Loucy (cell line): ENCODE data around the gene PLEKHG4B.

Experiments used
- H2AFZ ChIP-seq: fragments of 200-600 bp; sonication (generic); 2 replicates; pipeline ENCODE4 v1.6.0; 2016; ENCODE audit warnings: antibody characterized with exemption, mild to moderate bottlenecking, low read length, moderate library complexity
- H3F3A ChIP-seq: fragments of 200-600 bp; 2 replicates; pipeline ENCODE4 v1.6.0; 2016; ENCODE audit warnings: antibody characterized with exemption, low read depth, mild to moderate bottlenecking
- H3K27me3 ChIP-seq: fragments of 200-600 bp; sonication (generic); 2 replicates; pipeline ENCODE4 v1.6.1; 2014; ENCODE audit warnings: low read length, mild to moderate bottlenecking; ENCODE audit not compliant: insufficient read depth, poor library complexity, severe bottlenecking
- H3K36me3 ChIP-seq: fragments of 200-600 bp; sonication (generic); 2 replicates; pipeline ENCODE4 v1.6.1; 2016; ENCODE audit warnings: low read length; ENCODE audit not compliant: insufficient read depth
- H3K4me1 ChIP-seq: fragments of 200-600 bp; sonication (generic); 2 replicates; pipeline ENCODE4 v1.5.1; 2014; ENCODE audit warnings: low read length, mild to moderate bottlenecking; ENCODE audit not compliant: insufficient read depth, poor library complexity, severe bottlenecking
- H3K4me2 ChIP-seq: fragments of 200-600 bp; sonication (generic); 2 replicates; pipeline ENCODE4 v1.6.0; 2014; ENCODE audit warnings: antibody characterized with exemption, low read length, low read depth, mild to moderate bottlenecking; ENCODE audit not compliant: poor library complexity, severe bottlenecking
- H3K4me3 ChIP-seq: fragments of 200-600 bp; sonication (generic); 2 replicates; pipeline ENCODE4 v1.5.1; 2014; ENCODE audit warnings: low read length, mild to moderate bottlenecking, mixed read lengths; ENCODE audit not compliant: poor library complexity, severe bottlenecking
- H3K79me2 ChIP-seq: fragments of 200-600 bp; sonication (generic); 2 replicates; pipeline ENCODE4 v1.6.1; 2014; ENCODE audit warnings: low read length; ENCODE audit not compliant: insufficient read depth
- H3K9ac ChIP-seq: fragments of 200-600 bp; sonication (generic); 2 replicates; pipeline ENCODE4 v1.6.0; 2014; ENCODE audit warnings: mild to moderate bottlenecking, low read depth, low read length, moderate library complexity; ENCODE audit not compliant: poor library complexity, severe bottlenecking
- H3K9me2 ChIP-seq: fragments of 200-600 bp; sonication (generic); replicated peaks from 2 replicates; pipeline ENCODE4 v1.6.1; 2016; ENCODE audit warnings: low read depth, low read length, mixed read lengths
- H3K9me3 ChIP-seq: fragments of 200-600 bp; sonication (generic); 2 replicates; pipeline ENCODE4 v1.6.1; 2014; ENCODE audit warnings: mild to moderate bottlenecking, antibody characterized with exemption, low read length, low read depth; ENCODE audit not compliant: insufficient read depth
- H4K20me1 ChIP-seq: fragments of 200-600 bp; sonication (generic); 2 replicates; pipeline ENCODE4 v1.6.0; 2014; ENCODE audit warnings: antibody characterized with exemption, low read length, mild to moderate bottlenecking; ENCODE audit not compliant: insufficient read depth, poor library complexity, severe bottlenecking
- EZH2phosphoT487 ChIP-seq: fragments of 200-600 bp; IDR thresholded peaks from 2 replicates; pipeline ENCODE4 v1.6.1; 2018; ENCODE audit warnings: antibody characterized with exemption, mild to moderate bottlenecking, moderate library complexity, borderline replicate concordance
- TF ChIP-seq, protein P1 (sequence below): fragments of 200-600 bp; sonication (generic); conservative IDR thresholded peaks from 2 replicates; pipeline ENCODE4 v1.5.1; 2014; ENCODE audit warnings: mild to moderate bottlenecking, antibody characterized with exemption, low read length

The PLEKHG4B gene

DNA sequence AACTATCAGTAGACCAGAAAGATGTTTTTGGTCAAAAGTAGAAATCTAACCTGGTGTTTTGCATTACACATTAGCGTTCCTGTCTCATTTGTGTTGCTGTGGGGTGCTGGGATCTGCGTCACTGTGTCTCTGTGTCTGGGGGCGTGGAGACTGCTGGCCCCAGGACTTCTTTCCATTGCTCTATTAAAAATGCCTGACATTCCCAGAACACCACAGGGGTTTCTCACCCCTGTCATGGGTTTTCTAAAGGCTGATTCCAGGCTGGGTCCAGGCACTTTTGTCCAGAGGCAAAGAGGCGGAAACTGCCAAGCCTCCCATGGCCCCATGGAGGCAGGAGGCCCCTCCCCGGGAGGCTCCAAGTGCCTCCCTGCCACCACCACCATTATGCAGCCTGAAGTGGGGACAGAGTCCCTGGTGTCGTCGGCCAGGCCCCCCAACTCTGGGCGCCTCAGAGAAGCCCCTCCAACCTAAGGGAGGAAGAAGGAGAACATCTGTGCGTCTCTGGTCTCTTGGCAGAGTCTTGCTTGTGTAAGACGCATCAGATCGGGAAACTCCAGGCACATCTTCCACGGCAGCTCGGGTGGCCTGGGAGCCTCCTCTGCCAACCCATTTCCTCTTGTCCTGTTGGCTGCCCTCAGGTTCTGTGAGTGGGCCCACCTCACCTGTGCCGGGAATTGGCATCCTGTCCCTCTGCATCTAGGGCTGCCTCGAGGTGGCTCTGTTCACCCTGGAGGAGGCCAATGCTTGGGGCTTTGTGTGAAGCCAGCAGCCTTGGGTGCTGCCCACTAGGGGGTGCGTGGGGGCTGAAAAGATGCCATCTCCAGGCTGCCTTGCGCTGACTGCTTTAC lies 13.8 kb upstream of the PLEKHG4B start:
- no peak overlapping the region for H2AFZ ChIP-seq
- H3K9me3 ChIP-seq = no peaks in the 10 kb centered on the region
- H4K20me1 ChIP-seq = no peaks in the 10 kb centered on the region
- no peaks in the 10 kb centered on the region for H3K9me2 ChIP-seq
- H3K79me2 ChIP-seq = no peaks in the 10 kb centered on the region
- no peak overlapping the region for H3K4me3 ChIP-seq
- H3K36me3 ChIP-seq = no peaks in the 10 kb centered on the region
- no peak overlapping the region for H3K9ac ChIP-seq
- TF ChIP-seq, protein P1, sequence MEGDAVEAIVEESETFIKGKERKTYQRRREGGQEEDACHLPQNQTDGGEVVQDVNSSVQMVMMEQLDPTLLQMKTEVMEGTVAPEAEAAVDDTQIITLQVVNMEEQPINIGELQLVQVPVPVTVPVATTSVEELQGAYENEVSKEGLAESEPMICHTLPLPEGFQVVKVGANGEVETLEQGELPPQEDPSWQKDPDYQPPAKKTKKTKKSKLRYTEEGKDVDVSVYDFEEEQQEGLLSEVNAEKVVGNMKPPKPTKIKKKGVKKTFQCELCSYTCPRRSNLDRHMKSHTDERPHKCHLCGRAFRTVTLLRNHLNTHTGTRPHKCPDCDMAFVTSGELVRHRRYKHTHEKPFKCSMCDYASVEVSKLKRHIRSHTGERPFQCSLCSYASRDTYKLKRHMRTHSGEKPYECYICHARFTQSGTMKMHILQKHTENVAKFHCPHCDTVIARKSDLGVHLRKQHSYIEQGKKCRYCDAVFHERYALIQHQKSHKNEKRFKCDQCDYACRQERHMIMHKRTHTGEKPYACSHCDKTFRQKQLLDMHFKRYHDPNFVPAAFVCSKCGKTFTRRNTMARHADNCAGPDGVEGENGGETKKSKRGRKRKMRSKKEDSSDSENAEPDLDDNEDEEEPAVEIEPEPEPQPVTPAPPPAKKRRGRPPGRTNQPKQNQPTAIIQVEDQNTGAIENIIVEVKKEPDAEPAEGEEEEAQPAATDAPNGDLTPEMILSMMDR = peak; percentile 95
- TF ChIP-seq EZH2phosphoT487 = no peak
- H3F3A ChIP-seq = no peaks in the 10 kb centered on the region
- no peaks in the 10 kb centered on the region for H3K27me3 ChIP-seq
- H3K4me1 ChIP-seq = peaks cover 21% of the 10 kb centered on the region
- no peak overlapping the region for H3K4me2 ChIP-seq

DNA sequence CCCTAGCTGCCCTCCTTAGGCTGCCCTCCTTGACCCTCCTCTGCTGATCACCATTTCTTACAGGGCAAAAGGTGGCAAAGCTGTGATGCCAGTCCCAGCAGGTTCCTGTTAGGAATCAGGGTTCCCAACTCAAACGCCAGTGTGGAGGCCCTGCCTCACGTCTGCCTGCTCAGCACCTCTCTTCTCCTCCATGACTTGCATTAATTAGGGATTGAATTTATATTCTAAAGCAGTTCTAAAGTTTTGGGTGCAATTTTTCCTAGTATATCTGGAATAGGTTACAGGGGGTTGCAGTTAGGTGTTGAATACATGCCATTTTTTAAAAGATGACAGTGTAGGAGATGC lies 13.2 kb upstream of the PLEKHG4B start:
- no peaks in the 10 kb centered on the region for H3K36me3 ChIP-seq
- H3K9me3 ChIP-seq = no peaks in the 10 kb centered on the region
- H3K27me3 ChIP-seq = no peaks in the 10 kb centered on the region
- H2AFZ ChIP-seq = no peak overlapping the region
- H3K4me2 ChIP-seq = peak overlapping the region; percentile 10
- H3K79me2 ChIP-seq = no peaks in the 10 kb centered on the region
- no peaks in the 10 kb centered on the region for H4K20me1 ChIP-seq
- no peaks in the 10 kb centered on the region for H3K9me2 ChIP-seq
- H3F3A ChIP-seq = no peaks in the 10 kb centered on the region
- H3K4me1 ChIP-seq = peaks cover 21% of the 10 kb centered on the region
- no peak overlapping the region for H3K4me3 ChIP-seq
- peak overlapping the region; percentile 28 for H3K9ac ChIP-seq
- TF ChIP-seq, protein P1 = no peak
- TF ChIP-seq EZH2phosphoT487 = no peak

GRCh38 chr5:79263-79662 lies 12.7 kb upstream of the PLEKHG4B start:
- no peaks in the 10 kb centered on the region for H3K27me3 ChIP-seq

More at GRCh38 chr5:79263-79662, 12.7 kb upstream of the PLEKHG4B start:
- Histone ChIP-seq H3F3A (no peaks in the 10 kb centered on the region), H3K4me3 (no peak overlapping the region), H2AFZ (no peak overlapping the region), H3K4me1 (peaks cover 21% of the 10 kb centered on the region), H3K36me3 (no peaks in the 10 kb centered on the region), H4K20me1 (no peaks in the 10 kb centered on the region), H3K4me2 (no peak overlapping the region), H3K79me2 (no peaks in the 10 kb centered on the region), H3K9ac (peak overlapping the region; percentile 28), H3K9me2 (no peaks in the 10 kb centered on the region), H3K9me3 (no peaks in the 10 kb centered on the region)
- TF ChIP-seq EZH2phosphoT487 = no peak
- TF ChIP-seq, protein P1 = no peak
